Upper lobe of left lung (tissue), 4 donors: ENCODE results near the gene MEGF10.

ENCODE experiments used
- EP300 ChIP-seq, 4 donors: sonication (generic); formaldehyde crosslinking; IDR thresholded peaks; one replicate each; pipeline ENCODE4 v1.5.1; 2017; ENCODE audit warnings: antibody characterized with exemption in 4 of 4, control low read depth in 2 of 4
- POLR2A ChIP-seq, 4 donors: fragments of 450-650 bp; IDR thresholded peaks; one replicate each; pipeline ENCODE4 v1.5.1; 2016 to 2017; ENCODE audit warnings: antibody characterized with exemption in 4 of 4, mild to moderate bottlenecking in 2 of 4
- POLR2AphosphoS5 ChIP-seq, 2 donors: sonication (generic); formaldehyde crosslinking; IDR thresholded peaks; one replicate each; pipeline ENCODE4 v1.5.1; 2017; ENCODE audit warnings: antibody characterized with exemption in 2 of 2
- TF ChIP-seq, protein P1 (sequence below), 6 experiments: fragments of 450-650 bp in 4 of 6; fragments of 200-600 bp in 2 of 6; sonication (generic) in 2 of 6; IDR thresholded peaks; one replicate each; pipeline ENCODE4 v1.5.1; 2016 to 2019; ENCODE audit warnings: antibody characterized with exemption in 6 of 6

DNA sequence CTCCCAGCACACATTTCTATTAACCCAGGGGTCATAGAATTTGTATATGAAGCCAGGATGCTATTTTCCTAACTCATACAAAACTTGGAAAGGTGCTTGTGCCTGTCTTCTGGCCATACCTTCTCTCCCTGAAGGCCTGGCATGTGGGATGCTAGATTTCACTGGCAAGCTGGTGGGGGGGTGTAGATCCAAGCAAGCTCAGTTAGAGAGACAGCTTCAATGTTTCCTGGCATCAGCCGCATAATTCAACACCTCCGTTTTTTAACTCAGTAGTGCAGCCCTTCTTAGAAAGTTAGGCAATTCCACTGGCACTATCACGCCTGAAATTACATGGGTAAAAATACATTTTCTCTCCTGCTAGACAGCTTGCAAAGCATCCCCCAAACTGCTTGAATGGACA is 51.8 kb downstream of the MEGF10 start:
- TF ChIP-seq, protein P1, sequence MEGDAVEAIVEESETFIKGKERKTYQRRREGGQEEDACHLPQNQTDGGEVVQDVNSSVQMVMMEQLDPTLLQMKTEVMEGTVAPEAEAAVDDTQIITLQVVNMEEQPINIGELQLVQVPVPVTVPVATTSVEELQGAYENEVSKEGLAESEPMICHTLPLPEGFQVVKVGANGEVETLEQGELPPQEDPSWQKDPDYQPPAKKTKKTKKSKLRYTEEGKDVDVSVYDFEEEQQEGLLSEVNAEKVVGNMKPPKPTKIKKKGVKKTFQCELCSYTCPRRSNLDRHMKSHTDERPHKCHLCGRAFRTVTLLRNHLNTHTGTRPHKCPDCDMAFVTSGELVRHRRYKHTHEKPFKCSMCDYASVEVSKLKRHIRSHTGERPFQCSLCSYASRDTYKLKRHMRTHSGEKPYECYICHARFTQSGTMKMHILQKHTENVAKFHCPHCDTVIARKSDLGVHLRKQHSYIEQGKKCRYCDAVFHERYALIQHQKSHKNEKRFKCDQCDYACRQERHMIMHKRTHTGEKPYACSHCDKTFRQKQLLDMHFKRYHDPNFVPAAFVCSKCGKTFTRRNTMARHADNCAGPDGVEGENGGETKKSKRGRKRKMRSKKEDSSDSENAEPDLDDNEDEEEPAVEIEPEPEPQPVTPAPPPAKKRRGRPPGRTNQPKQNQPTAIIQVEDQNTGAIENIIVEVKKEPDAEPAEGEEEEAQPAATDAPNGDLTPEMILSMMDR (IDR thresholded peaks at IDR 0.05), result no peak
- TF ChIP-seq POLR2AphosphoS5 (IDR thresholded peaks at IDR 0.05), result no peak
- TF ChIP-seq POLR2A (IDR thresholded peaks at IDR 0.05), result no peak
- TF ChIP-seq EP300 (IDR thresholded peaks at IDR 0.05), result no peak
